Adrenal gland (tissue), 19 donors: ENCODE measurements around the gene LPCAT1. TPM values are rescaled to one million over a fixed set of nuclear protein-coding genes. Genes with fewer than 3 reads are reported as not detected.
A peak's percentile ranks its signal among the peaks of the same experiment; 100 is the strongest.
"Not testable (repeated sequence)": the region's sequence is repeated elsewhere in the genome, so short reads cannot be mapped to it uniquely, and the experiment has no call there.

ENCODE experiments used
- DNase-seq, 7 donors: peaks; one replicate each; pipeline ENCODE4 v3.0.0-alpha.2; 2019 to 2020
- H3K27ac ChIP-seq, 5 donors: fragments of 200-600 bp; sonication (generic) in 4 of 5; 1 replicate in 3 of 5; 2 replicates in 2 of 5; pipeline versions ENCODE4 v1.5.1 to v1.8.0; 2016 to 2020; ENCODE audit warnings: mild to moderate bottlenecking in 1 of 5
- H3K27me3 ChIP-seq: fragments of 200-600 bp; 2 replicates; pipeline ENCODE4 v1.8.0; 2021
- H3K36me3 ChIP-seq, 2 donors: fragments of 200-600 bp; replicated peaks in 1 of 2; 1 replicate in 1 of 2; 2 replicates in 1 of 2; pipeline versions ENCODE4 v1.5.1 to v1.8.0; 2018 to 2022
- H3K4me1 ChIP-seq, 2 donors: fragments of 200-600 bp; replicated peaks in 1 of 2; 1 replicate in 1 of 2; 2 replicates in 1 of 2; pipeline versions ENCODE4 v1.5.1 to v1.8.0; 2018 to 2021
- H3K4me3 ChIP-seq, 4 donors: fragments of 200-600 bp; sonication (generic) in 3 of 4; one replicate each; pipeline ENCODE4 v1.5.1; 2016 to 2018
- H3K9me3 ChIP-seq, 3 donors: fragments of 200-600 bp; sonication (generic) in 1 of 3; replicated peaks in 1 of 3; 1 replicate in 2 of 3; 2 replicates in 1 of 3; pipeline versions ENCODE4 v1.5.1 to v1.8.0; 2016 to 2021
- POLR2A ChIP-seq, 2 donors: fragments of 450-650 bp; IDR thresholded peaks; one replicate each; pipeline ENCODE4 v1.6.1; 2017; ENCODE audit warnings: antibody characterized with exemption in 2 of 2, mild to moderate bottlenecking in 2 of 2, moderate library complexity in 1 of 2
- WGBS, 4 donors: extraction: QIAGEN DNeasy Blood & Tissue Kit in 2 of 4; methylation state at CpG; one replicate each; pipeline versions ENCODE4 v1.1.5 to v1.1.7; 2013 to 2017; 5-methylcytosine and 5-hydroxymethylcytosine counted together
- intact Hi-C, 2 donors: fragments of 100-400 bp; cut with DNase I; formaldehyde crosslinking; loops; one replicate each; pipeline versions ENCODE4 v1.14.1 to v1.15.0; 2022 to 2023
- long read RNA-seq, 10 donors: library from polyadenylated mRNA in 3 of 10; unstranded in 2 of 10; stranded (forward) in 1 of 10; transcript quantifications; one replicate each; pipeline ENCODE4 v2.0.0 and lab custom pipeline, GENCODE V29; 2021 to 2026
- polyA plus RNA-seq, 3 donors: library from polyadenylated mRNA; stranded (reverse); fragments of 200-250 nt in 2 of 3; fragments of 350-450 nt in 1 of 3; fragmentation: Illumina TruSeq in 1 of 3; extraction: RNeasy Lipid Tissue Mini Kit (QIAGEN cat#74804) in 1 of 3; gene quantifications; one replicate each; pipeline ENCODE4 v1.2.3, GENCODE V29; 2013 to 2014
- total RNA-seq, 9 donors: library from RNA; depleted of rRNA in 4 of 9; stranded (reverse); fragments of >200 nt in 4 of 9; fragments of 120-200 nt in 1 of 9; fragmentation: NEBNext Ultra II Directional in 1 of 9; extraction: Animal tissue kit (Norgen Biotek cat#: 25700) in 1 of 9; gene quantifications; one replicate each; pipeline versions ENCODE4 v1.1.0 to v1.2.4, GENCODE V29; 2013 to 2023
- TF ChIP-seq, protein P1 (sequence below), 6 experiments: fragments of 450-650 bp in 4 of 6; fragments of 200-600 bp in 2 of 6; sonication (generic) in 1 of 6; IDR thresholded peaks; 1 replicate in 5 of 6; 2 replicates in 1 of 6; pipeline versions ENCODE4 v1.5.1 to v1.8.0; 2016 to 2021; ENCODE audit warnings: antibody characterized with exemption in 6 of 6, mild to moderate bottlenecking in 2 of 6, moderate library complexity in 1 of 6
- donor health status: healthy with polysubstance abuse.
- donor health status: Bipolar disorder and iron deficiency.
- donor health status: DM: yes; HTN: yes; CAD: no.
- donor health status: DM: no; HTN: no; CAD: no.
- donor health status: DM: no; HTN: no; CAD: no.
- donor health status: DM: yes; HTN: yes; CAD: no.

The LPCAT1 gene, protein sequence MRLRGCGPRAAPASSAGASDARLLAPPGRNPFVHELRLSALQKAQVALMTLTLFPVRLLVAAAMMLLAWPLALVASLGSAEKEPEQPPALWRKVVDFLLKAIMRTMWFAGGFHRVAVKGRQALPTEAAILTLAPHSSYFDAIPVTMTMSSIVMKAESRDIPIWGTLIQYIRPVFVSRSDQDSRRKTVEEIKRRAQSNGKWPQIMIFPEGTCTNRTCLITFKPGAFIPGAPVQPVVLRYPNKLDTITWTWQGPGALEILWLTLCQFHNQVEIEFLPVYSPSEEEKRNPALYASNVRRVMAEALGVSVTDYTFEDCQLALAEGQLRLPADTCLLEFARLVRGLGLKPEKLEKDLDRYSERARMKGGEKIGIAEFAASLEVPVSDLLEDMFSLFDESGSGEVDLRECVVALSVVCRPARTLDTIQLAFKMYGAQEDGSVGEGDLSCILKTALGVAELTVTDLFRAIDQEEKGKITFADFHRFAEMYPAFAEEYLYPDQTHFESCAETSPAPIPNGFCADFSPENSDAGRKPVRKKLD
- total RNA-seq = 10 to 100 TPM; 29.2 to 59.1 (median 42.5) TPM
- 10 to 100 TPM; 23.2 to 45.3 (median 42.8) TPM for polyA plus RNA-seq
- long read RNA-seq, donor 1, partial matches to known transcripts = 10 of 11 reads
- long read RNA-seq, donor 1, other reads (novel, unspliced or antisense) = 0 of 11 reads
- long read RNA-seq, donor 2, partial matches to known transcripts = 0 of 3 reads
- long read RNA-seq, donor 2, other reads (novel, unspliced or antisense) = 0 of 3 reads
- long read RNA-seq, donor 3 = 0 reads
- long read RNA-seq, donor 4, partial matches to known transcripts = 0 of 3 reads
- long read RNA-seq, donor 4, other reads (novel, unspliced or antisense) = 3 of 3 reads
- long read RNA-seq, donor 5, transcript LPCAT1-201 (14 exons, 3,966 nt) = major isoform, 99 of 113 reads
- long read RNA-seq, donor 5, partial matches to known transcripts = 6 of 113 reads
- long read RNA-seq, donor 5, other reads (novel, unspliced or antisense) = 8 of 113 reads
- long read RNA-seq, donor 6, partial matches to known transcripts = 0 of 5 reads
- long read RNA-seq, donor 6, other reads (novel, unspliced or antisense) = 5 of 5 reads
- long read RNA-seq, donor 7, partial matches to known transcripts = 0 of 2 reads
- long read RNA-seq, donor 7, other reads (novel, unspliced or antisense) = 0 of 2 reads
- long read RNA-seq, donor 8, transcript LPCAT1-201 (14 exons, 3,966 nt) = major isoform, 9 of 9 reads
- long read RNA-seq, donor 8, partial matches to known transcripts = 0 of 9 reads
- long read RNA-seq, donor 8, other reads (novel, unspliced or antisense) = 0 of 9 reads
- long read RNA-seq, donor 9, partial matches to known transcripts = 0 of 1 reads
- long read RNA-seq, donor 9, other reads (novel, unspliced or antisense) = 0 of 1 reads
- long read RNA-seq, donor 10, transcript LPCAT1-201 (14 exons, 3,966 nt) = major isoform, 5 of 5 reads
- long read RNA-seq, donor 10, partial matches to known transcripts = 0 of 5 reads
- long read RNA-seq, donor 10, other reads (novel, unspliced or antisense) = 0 of 5 reads

DNA sequence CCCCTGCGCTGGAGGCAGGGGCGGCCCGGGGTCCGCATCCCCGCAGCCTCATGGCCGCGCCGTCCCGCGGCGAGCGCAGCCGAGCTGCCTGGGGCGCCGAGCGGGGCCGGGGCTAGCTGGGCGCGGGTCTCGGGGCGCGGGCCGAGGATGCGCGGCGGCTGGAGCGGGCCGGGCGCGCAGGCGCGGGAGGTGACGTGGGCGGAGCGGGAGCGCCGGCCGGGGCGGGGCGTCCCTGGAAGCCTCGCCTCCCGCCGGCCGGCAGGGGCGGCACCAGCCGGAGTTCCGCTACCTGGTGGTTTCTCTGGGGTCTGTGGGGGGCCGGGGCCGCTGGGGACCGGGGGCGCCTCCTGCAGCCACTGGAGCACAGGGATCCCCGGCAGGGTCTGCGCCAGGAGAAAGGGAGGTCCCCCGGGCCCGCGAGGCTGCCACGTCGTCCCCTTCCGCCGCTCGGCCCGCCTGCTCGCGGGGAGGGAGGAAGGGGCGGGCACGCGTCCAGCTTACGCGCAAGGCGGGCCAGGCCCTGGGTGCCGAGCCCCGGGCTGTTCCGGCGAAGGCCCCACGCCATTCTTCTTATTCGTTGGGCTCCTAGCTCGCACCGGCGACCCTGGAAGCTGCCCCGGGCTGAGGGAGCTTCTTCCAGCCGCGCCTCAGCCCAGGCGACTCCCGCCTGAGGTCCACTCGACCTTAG, at the start of gene LPCAT1:
TSS of gene LPCAT1 (minus strand) at position 168 of the 688 bp plus-strand sequence. CDS start at position 52, 116 bp downstream.
- no peaks in the 10 kb centered on the region for H3K9me3 ChIP-seq
- peak; percentile 21 to 45 for TF ChIP-seq POLR2A (IDR thresholded peaks at IDR 0.05)
- TF ChIP-seq, protein P1, sequence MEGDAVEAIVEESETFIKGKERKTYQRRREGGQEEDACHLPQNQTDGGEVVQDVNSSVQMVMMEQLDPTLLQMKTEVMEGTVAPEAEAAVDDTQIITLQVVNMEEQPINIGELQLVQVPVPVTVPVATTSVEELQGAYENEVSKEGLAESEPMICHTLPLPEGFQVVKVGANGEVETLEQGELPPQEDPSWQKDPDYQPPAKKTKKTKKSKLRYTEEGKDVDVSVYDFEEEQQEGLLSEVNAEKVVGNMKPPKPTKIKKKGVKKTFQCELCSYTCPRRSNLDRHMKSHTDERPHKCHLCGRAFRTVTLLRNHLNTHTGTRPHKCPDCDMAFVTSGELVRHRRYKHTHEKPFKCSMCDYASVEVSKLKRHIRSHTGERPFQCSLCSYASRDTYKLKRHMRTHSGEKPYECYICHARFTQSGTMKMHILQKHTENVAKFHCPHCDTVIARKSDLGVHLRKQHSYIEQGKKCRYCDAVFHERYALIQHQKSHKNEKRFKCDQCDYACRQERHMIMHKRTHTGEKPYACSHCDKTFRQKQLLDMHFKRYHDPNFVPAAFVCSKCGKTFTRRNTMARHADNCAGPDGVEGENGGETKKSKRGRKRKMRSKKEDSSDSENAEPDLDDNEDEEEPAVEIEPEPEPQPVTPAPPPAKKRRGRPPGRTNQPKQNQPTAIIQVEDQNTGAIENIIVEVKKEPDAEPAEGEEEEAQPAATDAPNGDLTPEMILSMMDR (IDR thresholded peaks at IDR 0.05) = peak in 4 of 6 experiments; percentile 29 to 40 (median 32)
- peak within 1 kb of the TSS in 3 of 4 donors; percentile 15 to 99 (median 71) for H3K4me3 ChIP-seq
- no peaks in the 10 kb centered on the region for H3K36me3 ChIP-seq
- intact Hi-C loops = no loop called here
- 0 to 7% (median 2%) methylated on average over 7 to 85 of the region's 85 CpGs for WGBS, 4 donors
- DNase-seq = peak; percentile 75 to 85 (median 79)
- H3K27me3 ChIP-seq = no peaks in the 10 kb centered on the region
- peak within 1 kb of the TSS; percentile 46 to 98 (median 93) for H3K27ac ChIP-seq
- H3K4me1 ChIP-seq = peaks cover 9 to 21% of the 10 kb centered on the region in 2 donors

DNA sequence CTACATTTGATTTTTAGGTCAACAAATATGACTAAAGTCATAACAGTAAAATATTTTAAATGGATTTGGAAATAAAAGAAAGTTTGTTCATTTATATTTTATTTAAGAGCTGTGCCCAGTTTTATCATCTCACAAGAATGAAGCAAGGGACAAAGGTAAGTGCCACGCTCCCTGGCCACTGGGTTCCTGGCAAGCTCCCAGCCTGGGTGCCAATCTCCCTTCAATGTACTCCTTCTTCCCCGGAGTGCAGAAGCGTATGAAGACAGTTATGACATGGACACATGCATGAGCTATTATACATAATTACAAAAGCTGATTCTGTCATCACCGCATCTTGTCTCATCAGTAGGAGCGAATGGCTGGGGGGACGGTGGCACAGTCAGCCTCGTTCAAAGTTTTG, 48.1 kb upstream of the LPCAT1 start:
- H3K27me3 ChIP-seq, DNase-seq, H3K4me3 ChIP-seq, H3K9me3 ChIP-seq, H3K36me3 ChIP-seq, intact Hi-C loops, H3K27ac ChIP-seq: not testable (repeated sequence)
- 93 to 98% (median 97%) methylated on average over 7 of the region's 7 CpGs for WGBS, 4 donors
- H3K4me1 ChIP-seq = peaks cover 0 to 10% of the 10 kb centered on the region in 2 donors

DNA sequence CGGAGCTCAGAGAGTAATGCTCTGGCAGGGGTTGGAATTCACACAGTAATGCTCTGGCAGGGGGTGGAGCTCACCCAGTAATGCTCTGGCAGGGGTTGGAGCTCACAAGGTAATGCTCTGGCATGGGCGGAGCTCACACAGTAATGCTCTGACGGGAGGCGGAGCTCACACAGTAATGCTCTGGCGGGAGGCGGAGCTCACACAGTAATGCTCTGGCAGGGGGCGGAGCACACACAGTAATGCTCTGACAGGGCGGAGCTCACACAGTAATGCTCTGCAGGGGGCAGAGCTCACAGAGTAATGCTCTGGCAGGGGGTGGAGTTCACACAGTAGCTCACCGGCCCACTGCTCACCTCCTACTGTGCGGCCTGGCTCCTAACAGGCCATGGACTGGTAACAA, 47.2 kb upstream of the LPCAT1 start:
- Histone ChIP-seq H3K27me3 (no peaks in the 10 kb centered on the region), H3K4me1 (peaks cover 0 to 10% of the 10 kb centered on the region in 2 donors), H3K27ac (no peak overlapping the region), H3K36me3 (no peaks in the 10 kb centered on the region), H3K4me3 (no peak overlapping the region), H3K9me3 (no peaks in the 10 kb centered on the region)
- intact Hi-C loops = no loop called here
- TF ChIP-seq, protein P1 (IDR thresholded peaks at IDR 0.05) = no peak
- no peak for TF ChIP-seq POLR2A (IDR thresholded peaks at IDR 0.05)
- DNase-seq = no peak
- 97 to 100% (median 99%) methylated on average over 9 to 10 of the region's 10 CpGs for WGBS, 4 donors
